GM21515 (cell line): ENCODE results near the gene CPNE4.

Experiments
- ATAC-seq: cut with Tn5 transposase; IDR thresholded peaks from one replicate; pipeline ENCODE4 v1.9.1; 2021; ENCODE audit not compliant: unreplicated experiment

CPNE4 gene

GRCh38 chr3:131743126-131743525 lies 291.7 kb downstream of the CPNE4 start:
- no peak for ATAC-seq

DNA sequence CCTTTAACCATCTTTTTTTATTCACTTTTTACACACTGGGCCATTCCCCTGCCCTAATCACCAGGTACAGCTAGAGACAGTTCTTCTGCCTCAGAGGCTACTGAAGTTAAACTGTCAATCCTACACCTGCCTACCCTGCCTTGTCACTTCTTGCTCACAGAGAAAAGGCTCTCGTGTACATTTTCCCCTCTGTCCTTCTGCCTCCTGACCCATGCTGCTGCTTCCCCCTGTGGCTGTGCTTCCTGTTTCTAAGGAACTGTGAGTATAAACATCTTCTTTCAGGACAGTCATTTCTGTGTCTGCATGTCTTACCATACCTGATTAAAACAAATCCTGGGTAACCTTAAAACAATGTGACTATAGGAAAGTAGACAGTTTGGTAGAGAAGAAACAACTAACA lies 295.6 kb downstream of the CPNE4 start:
- ATAC-seq, result no peak

- ATAC-seq, result no peak
Measured at GRCh38 chr3:131738095-131738494, 296.7 kb downstream of the CPNE4 start.

DNA sequence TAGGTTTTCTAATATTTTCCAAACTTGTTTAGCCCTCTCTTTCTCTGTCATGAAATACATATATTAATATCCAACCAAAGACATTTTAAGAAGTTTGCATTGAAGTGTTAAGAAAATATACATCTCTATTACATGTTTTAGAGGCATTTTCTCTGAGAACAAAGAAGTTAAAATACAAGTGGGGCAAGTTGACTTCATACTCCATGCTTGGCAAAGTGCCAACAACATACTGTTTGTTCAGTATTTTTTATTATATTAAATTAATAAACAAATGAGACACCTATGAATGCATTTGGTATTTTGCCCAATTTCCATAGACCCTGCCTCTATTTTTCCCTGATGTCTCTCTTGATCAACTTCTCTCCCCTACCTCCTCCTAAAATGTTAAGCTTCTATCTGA lies 299.3 kb downstream of the CPNE4 start:
- ATAC-seq, result no peak

GRCh38 chr3:131735116-131735515 lies 299.7 kb downstream of the CPNE4 start:
- no peak for ATAC-seq

DNA sequence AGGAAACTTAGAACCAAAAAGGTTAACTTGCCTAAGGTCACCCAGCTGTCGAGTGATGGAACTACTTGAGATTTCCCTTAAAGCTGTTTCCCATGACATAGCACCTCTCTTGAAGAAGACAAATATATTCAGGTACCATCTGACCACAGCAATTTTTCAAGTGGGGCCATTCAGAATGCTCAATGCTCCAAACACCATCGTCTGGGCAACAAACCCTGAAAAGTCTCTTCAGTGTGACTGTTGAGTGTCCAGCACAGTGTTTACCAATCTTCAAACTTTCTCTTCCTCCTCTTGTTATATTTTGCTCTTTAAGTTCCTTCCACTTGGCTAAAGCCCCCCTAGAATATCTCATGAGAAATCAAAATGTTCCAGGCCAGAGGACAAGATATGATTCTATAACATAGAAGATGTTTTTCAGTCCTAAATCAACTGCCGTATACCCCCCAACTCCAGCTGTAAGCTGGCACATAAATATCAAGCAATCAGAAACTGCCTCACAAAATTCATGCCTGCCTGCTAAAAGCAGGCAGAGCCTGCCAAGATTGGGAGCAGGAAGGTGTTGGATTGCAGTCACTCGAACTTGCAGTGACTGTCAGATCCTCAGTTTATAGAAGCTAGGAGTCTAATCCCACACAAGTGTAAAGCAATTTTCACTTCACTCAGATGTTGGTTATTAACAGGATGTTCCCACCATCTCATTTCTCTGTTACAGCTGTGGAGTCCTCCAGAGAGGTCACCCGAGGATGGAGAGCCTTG lies 301.6 kb downstream of the CPNE4 start:
- no peak for ATAC-seq

- no peak for ATAC-seq
Measured at GRCh38 chr3:131731709-131732108, 303.1 kb downstream of the CPNE4 start.

- ATAC-seq, result no peak
Measured at GRCh38 chr3:131730581-131730980, 304.2 kb downstream of the CPNE4 start.

- no peak for ATAC-seq
Measured at GRCh38 chr3:131729643-131730017, 305.2 kb downstream of the CPNE4 start.

GRCh38 chr3:131728898-131729642 lies 305.7 kb downstream of the CPNE4 start:
- no peak for ATAC-seq

DNA sequence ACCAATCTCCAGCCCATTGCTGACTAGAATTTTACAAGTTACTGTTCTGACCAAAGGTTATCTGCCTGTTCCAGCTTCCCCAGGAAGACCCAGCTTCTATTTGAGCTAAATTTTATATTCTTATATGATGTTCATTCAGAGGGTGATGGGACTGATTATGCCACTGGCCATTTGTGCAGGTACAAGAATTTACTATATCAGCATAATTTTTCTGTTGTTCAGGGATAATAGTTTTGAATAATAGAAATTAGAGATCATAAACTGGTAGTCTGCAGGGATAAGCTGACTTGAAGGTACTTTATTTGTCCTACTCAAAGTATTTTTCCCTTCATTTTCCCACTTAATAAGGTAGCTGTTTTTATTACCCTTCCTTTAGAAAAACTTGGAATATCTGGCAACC lies 309.4 kb downstream of the CPNE4 start:
- ATAC-seq, result no peak

DNA sequence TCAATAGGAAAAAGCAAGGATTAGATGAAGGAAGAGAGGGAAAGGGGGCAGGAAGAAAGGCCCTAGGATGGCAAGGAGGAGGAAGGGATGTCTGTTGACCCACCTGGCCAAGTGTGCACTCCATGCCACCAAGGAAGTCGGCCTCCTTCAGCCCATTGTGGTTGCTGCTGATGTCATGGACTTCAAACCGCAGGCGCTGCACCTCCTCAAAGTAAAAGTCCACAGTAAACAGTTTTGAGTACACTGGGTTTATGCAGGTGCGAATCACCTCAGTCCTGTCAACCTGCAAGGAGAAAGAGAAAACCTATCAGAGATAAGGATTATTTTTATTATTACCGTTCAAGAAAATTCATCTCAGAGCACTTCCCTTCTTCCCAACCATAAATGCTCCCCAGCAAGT lies 311.5 kb downstream of the CPNE4 start:
- no peak for ATAC-seq

DNA sequence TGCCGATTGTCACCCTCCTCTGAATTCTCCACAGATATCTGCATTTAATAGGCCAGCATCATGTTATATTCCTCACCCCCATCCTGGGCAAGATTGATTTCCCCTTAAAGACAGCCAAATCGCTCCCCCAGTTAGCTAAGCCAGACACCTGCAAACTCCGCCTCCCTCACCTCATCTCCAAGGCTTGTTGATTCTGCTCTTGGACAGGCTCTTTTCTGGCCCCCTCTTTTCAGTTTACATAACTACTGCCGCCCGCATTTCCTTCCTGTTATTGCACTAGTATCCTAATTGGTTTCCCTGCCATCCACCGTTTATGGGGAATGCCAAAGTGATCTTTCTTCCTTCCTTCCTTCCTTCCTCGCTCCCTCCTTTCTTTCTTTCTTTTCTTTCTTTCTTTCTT lies 317.3 kb downstream of the CPNE4 start:
- no peak for ATAC-seq

DNA sequence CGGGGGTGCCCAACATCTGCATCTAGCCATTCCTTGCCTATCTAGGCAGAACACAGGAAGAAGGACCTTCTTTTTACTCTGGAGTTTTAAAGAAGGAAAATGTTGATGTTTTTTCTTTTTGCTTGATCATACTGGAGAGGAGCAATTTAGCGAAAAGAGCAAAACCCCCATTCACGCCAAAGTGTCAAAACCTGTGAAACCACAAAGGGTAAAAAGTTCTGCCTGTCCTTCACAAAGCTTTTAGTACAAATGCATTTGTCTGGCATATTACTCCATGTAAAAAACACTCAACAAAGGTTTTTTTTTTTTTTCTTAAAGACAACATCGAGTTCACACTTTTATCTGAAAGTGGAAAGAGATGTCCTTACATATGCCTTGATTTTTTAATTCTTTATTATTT lies 317.9 kb downstream of the CPNE4 start:
- no peak for ATAC-seq

DNA sequence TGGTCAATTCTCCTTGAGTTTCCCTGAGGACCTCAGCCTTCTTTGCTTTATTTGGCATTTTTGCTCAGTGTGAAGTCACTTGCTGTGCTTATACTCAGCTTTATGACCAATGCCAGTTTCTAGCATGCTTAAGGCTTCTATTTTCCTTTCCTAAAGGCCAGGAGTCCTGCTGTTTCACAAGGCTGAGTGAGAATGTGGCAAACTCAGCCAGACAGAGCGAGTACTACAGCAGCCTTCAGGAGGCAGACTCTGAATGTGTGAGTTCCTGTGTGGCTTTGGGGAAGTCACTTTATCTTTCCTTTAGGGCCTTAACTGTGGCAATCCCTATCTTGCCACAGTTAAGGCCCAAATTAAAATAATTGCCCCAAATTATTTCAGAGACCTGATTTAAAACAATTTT lies 318.8 kb downstream of the CPNE4 start:
- no peak for ATAC-seq

GRCh38 chr3:131714585-131715220 lies 320.1 kb downstream of the CPNE4 start:
- ATAC-seq, result peak; percentile 92

- ATAC-seq, result no peak
Measured at GRCh38 chr3:131713416-131714123, 321.2 kb downstream of the CPNE4 start.

DNA sequence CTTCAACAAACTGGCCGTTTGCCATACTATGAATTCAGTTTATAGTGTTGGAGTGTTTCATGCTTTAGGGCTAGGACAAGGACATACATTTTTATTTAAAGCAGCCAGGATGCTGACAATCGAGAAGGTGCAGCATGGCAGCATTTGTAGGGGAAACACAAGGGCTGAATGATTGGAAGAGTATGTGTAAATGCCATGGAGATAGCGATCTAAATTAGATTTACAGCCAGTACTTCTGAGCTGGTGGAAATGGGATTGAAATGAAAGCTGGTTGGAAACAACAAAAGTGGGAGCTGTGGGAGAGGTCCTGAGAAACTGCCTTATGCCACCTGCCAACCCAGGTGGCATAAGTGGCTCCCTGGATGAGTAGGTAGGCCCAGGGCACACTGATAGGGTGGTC lies 322.2 kb downstream of the CPNE4 start:
- ATAC-seq, result no peak

GRCh38 chr3:131711114-131711768 lies 323.6 kb downstream of the CPNE4 start:
- ATAC-seq, result no peak

DNA sequence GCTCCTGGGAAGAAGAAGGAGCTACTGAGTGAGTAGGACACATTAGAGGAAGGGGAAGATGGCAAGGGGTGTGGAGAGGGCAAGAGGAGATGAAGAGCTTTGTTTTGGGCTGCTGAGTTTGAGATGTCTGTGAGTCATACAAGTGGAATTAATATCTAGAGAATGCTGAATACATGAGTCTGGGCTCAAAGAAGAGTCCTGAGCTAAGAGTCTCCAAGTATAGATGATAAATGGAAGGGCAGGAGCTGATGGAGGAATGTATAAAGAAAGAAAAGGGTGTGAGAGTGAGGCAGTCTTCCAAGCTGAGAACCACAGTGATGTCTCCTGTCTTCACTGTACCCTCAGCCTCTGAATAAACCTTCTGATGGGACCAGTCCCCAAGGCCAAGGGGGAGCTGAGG lies 326.6 kb downstream of the CPNE4 start:
- no peak for ATAC-seq

- no peak for ATAC-seq
Measured at GRCh38 chr3:131705558-131706051, 329.2 kb downstream of the CPNE4 start.
